H1 (cell line): ENCODE data around the gene LVRN. TPM values are rescaled to one million over a fixed set of nuclear protein-coding genes. Genes with fewer than 3 reads are reported as not detected.
A peak's percentile ranks its signal among the peaks of the same experiment; 100 is the strongest.
"Not testable (repeated sequence)": the region's sequence is repeated elsewhere in the genome, so short reads cannot be mapped to it uniquely, and the experiment has no call there.

Experiments
- CTCF ChIA-PET: fragments of 300-600 bp; sonication (Branson Sonifier 250); formaldehyde crosslinking; loops from one replicate; lab custom pipeline; 2021; ENCODE audit not compliant: partially characterized antibody; lab: Charles Lee
- POLR2A ChIA-PET: fragments of 300-600 bp; sonication (Branson Sonifier 250); formaldehyde crosslinking; loops from one replicate; lab custom pipeline; 2021; ENCODE audit warnings: inconsistent platforms; ENCODE audit not compliant: partially characterized antibody; lab: Charles Lee
- DNase-seq, 2 experiments: peaks; one replicate each; pipeline versions ENCODE4 v3.0.0 to v3.0.0-alpha.2; 2010 to 2022; ENCODE audit warnings: low spot score in 2 of 2, low read depth in 1 of 2, mixed read lengths in 1 of 2
- FAIRE-seq: peaks from 2 replicates; lab custom pipeline; 2011; peaks lifted over from hg19 to GRCh38; lab: Jason Lieb, UNC
- H2AFZ ChIP-seq: 2 replicates; pipeline ENCODE4 v1.8.1; 2012; ENCODE audit warnings: low read length, inconsistent platforms
- H2AK5ac ChIP-seq: 2 replicates; pipeline ENCODE4 v1.6.1; 2013; ENCODE audit warnings: low read depth, low read length
- H2BK120ac ChIP-seq: replicated peaks from 2 replicates; pipeline ENCODE3; 2013; ENCODE audit warnings: low read depth, low read length, inconsistent platforms
- H2BK12ac ChIP-seq: 2 replicates; pipeline ENCODE4 v1.6.1; 2013; ENCODE audit warnings: low read depth, low read length
- H2BK15ac ChIP-seq: 2 replicates; pipeline ENCODE4 v1.6.1; 2013; ENCODE audit warnings: low read length
- H2BK20ac ChIP-seq: 2 replicates; pipeline ENCODE4 v1.6.1; 2013; ENCODE audit warnings: low read length
- H2BK5ac ChIP-seq: 2 replicates; pipeline ENCODE4 v1.6.1; 2013; ENCODE audit warnings: low read depth, low read length
- H3K14ac ChIP-seq: 2 replicates; pipeline ENCODE4 v1.6.1; 2013; ENCODE audit warnings: inconsistent platforms; ENCODE audit not compliant: insufficient read length
- H3K18ac ChIP-seq: 2 replicates; pipeline ENCODE4 v1.6.1; 2013; ENCODE audit warnings: low read length; ENCODE audit errors: extremely low read depth
- H3K23ac ChIP-seq: 2 replicates; pipeline ENCODE4 v1.6.1; 2013; ENCODE audit warnings: inconsistent platforms; ENCODE audit not compliant: insufficient read length
- H3K23me2 ChIP-seq: 2 replicates; pipeline ENCODE4 v1.6.1; 2013; ENCODE audit warnings: low read depth, low read length
- H3K27ac ChIP-seq: 2 replicates; pipeline ENCODE4 v1.6.1; 2011; ENCODE audit warnings: low read depth, low read length, inconsistent platforms
- H3K27me3 ChIP-seq, 4 experiments: replicated peaks in 1 of 4; 1 replicate in 1 of 4; 2 replicates in 3 of 4; pipeline versions ENCODE4 v1.6.1 to v1.8.1; 2011 to 2013; ENCODE audit warnings: low read length in 3 of 4, mild to moderate bottlenecking in 3 of 4, inconsistent platforms in 2 of 4, mixed read lengths in 2 of 4, moderate library complexity in 1 of 4; ENCODE audit not compliant: control insufficient read depth in 3 of 4, insufficient read depth in 3 of 4; ENCODE audit errors: extremely low read depth in 1 of 4
- H3K36me3 ChIP-seq, 4 experiments: 2 replicates each; pipeline versions ENCODE4 v1.6.1 to v1.8.1; 2011 to 2013; ENCODE audit warnings: mild to moderate bottlenecking in 4 of 4, low read length in 3 of 4, moderate library complexity in 2 of 4, control low read depth in 1 of 4, inconsistent platforms in 1 of 4; ENCODE audit not compliant: insufficient read depth in 4 of 4, control insufficient read depth in 2 of 4
- H3K4ac ChIP-seq: replicated peaks from 2 replicates; pipeline ENCODE3; 2013; ENCODE audit warnings: low read length, low read depth, mixed read lengths, inconsistent platforms; ENCODE audit not compliant: insufficient read length
- H3K4me1 ChIP-seq, 4 experiments: replicated peaks in 1 of 4; 1 replicate in 1 of 4; 2 replicates in 3 of 4; pipeline versions ENCODE4 v1.6.1 to v1.8.1; 2011 to 2013; ENCODE audit warnings: low read length in 3 of 4, inconsistent platforms in 2 of 4, mixed read lengths in 1 of 4; ENCODE audit not compliant: insufficient read depth in 4 of 4, control insufficient read depth in 3 of 4
- H3K4me2 ChIP-seq, 2 experiments: 2 replicates each; pipeline versions ENCODE4 v1.6.1 to v1.8.1; 2011 to 2013; ENCODE audit warnings: low read depth in 2 of 2, low read length in 2 of 2, control low read depth in 1 of 2, inconsistent platforms in 1 of 2, mild to moderate bottlenecking in 1 of 2; ENCODE audit not compliant: insufficient read depth in 1 of 2
- H3K4me3 ChIP-seq, 4 experiments: fragments of 200-600, 300-600 bp in 1 of 4; sonication (generic), shearing (Covaris generic), sonication (Bioruptor Twin) in 1 of 4; 2 replicates each; pipeline versions ENCODE4 v1.5.1 to v1.8.1; 2011 to 2016; ENCODE audit warnings: low read length in 4 of 4, low read depth in 3 of 4, control low read depth in 2 of 4, inconsistent platforms in 2 of 4, mild to moderate bottlenecking in 2 of 4, mixed read lengths in 1 of 4, moderate library complexity in 1 of 4; ENCODE audit not compliant: insufficient read depth in 2 of 4; ENCODE audit errors: extremely low read depth in 1 of 4
- H3K56ac ChIP-seq: replicated peaks from 2 replicates; pipeline ENCODE3; 2013; ENCODE audit warnings: low read depth, mild to moderate bottlenecking, mixed read lengths, low read length, inconsistent platforms; ENCODE audit not compliant: insufficient read length
- H3K79me1 ChIP-seq: 2 replicates; pipeline ENCODE4 v1.6.1; 2013; ENCODE audit warnings: low read depth, low read length, control low read depth
- H3K79me2 ChIP-seq, 2 experiments: 2 replicates each; pipeline versions ENCODE4 v1.6.1 to v1.8.1; 2012 to 2013; ENCODE audit warnings: low read length in 2 of 2, mild to moderate bottlenecking in 2 of 2, inconsistent platforms in 1 of 2; ENCODE audit not compliant: insufficient read depth in 2 of 2, control insufficient read depth in 1 of 2
- H3K9ac ChIP-seq, 4 experiments: replicated peaks in 1 of 4; 1 replicate in 1 of 4; 2 replicates in 3 of 4; pipeline versions ENCODE4 v1.6.1 to v1.8.1; 2011 to 2013; ENCODE audit warnings: low read depth in 3 of 4, low read length in 3 of 4, control low read depth in 2 of 4, mild to moderate bottlenecking in 2 of 4, moderate library complexity in 2 of 4, inconsistent platforms in 1 of 4; ENCODE audit errors: extremely low read depth in 1 of 4
- H3K9me3 ChIP-seq, 2 experiments: 2 replicates each; pipeline versions ENCODE4 v1.6.1 to v1.8.1; 2012 to 2013; ENCODE audit warnings: mild to moderate bottlenecking in 2 of 2, moderate library complexity in 2 of 2, control low read depth in 1 of 2, inconsistent platforms in 1 of 2, low read depth in 1 of 2, low read length in 1 of 2, mixed read lengths in 1 of 2; ENCODE audit not compliant: insufficient read depth in 2 of 2
- H4K20me1 ChIP-seq, 2 experiments: replicated peaks in 1 of 2; 2 replicates each; pipeline versions ENCODE3 to v1.8.1; 2011 to 2013; ENCODE audit warnings: inconsistent platforms in 2 of 2, low read length in 2 of 2, mild to moderate bottlenecking in 1 of 2; ENCODE audit not compliant: insufficient read depth in 2 of 2, control insufficient read depth in 1 of 2
- H4K5ac ChIP-seq: 2 replicates; pipeline ENCODE4 v1.6.1; 2013; ENCODE audit warnings: low read length, low read depth, mixed read lengths, inconsistent platforms; ENCODE audit not compliant: insufficient read length
- H4K8ac ChIP-seq: 2 replicates; pipeline ENCODE4 v1.8.0; 2013; ENCODE audit warnings: mild to moderate bottlenecking, moderate library complexity, low read length, inconsistent platforms; ENCODE audit not compliant: insufficient read depth; ENCODE audit errors: extremely low read depth
- H4K91ac ChIP-seq: replicated peaks from 2 replicates; pipeline ENCODE3; 2013; ENCODE audit warnings: low read length, mixed read lengths, inconsistent platforms; ENCODE audit not compliant: insufficient read length
- CEBPB ChIP-seq: IDR thresholded peaks from 2 replicates; pipeline ENCODE4 v1.6.1; 2012; ENCODE audit warnings: low read depth, low read length
- WGBS, 2 experiments: shearing (Covaris generic) in 1 of 2; methylation state at CpG; one replicate each; pipeline versions ENCODE4 v1.1.6 to v1.1.7; 2013 to 2015; ENCODE audit warnings: low lambda C conversion rate in 2 of 2, mixed read lengths in 2 of 2, inconsistent platforms in 1 of 2, low coverage in 1 of 2, missing lambda C conversion rate in 1 of 2; ENCODE audit not compliant: insufficient replicate concordance in 2 of 2, insufficient coverage in 1 of 2, insufficient read length in 1 of 2; ENCODE audit errors: extremely low coverage in 1 of 2, missing lambda C conversion rate in 1 of 2; 5-methylcytosine and 5-hydroxymethylcytosine counted together
- polyA plus RNA-seq, 7 experiments: library from polyadenylated mRNA; depleted of rRNA in 3 of 7; stranded (reverse) in 5 of 7; unstranded in 2 of 7; fragments of >200 nt in 5 of 7; fragments of 200-250 nt in 2 of 7; gene quantifications; 1 replicate in 5 of 7; 2 replicates in 1 of 7; 4 replicates in 1 of 7; pipeline versions ENCODE4 v1.2.1 to v1.2.3, GENCODE V29; 2011 to 2013; ENCODE audit warnings: missing spikeins in 2 of 7, mixed read lengths in 2 of 7
- total RNA-seq: library from RNA; stranded (reverse); fragmentation: NEBNext Ultra II Directional; extraction: Animal tissue kit (Norgen Biotek cat#: 25700); gene quantifications from 2 replicates; pipeline ENCODE4 v1.2.1, GENCODE V29; 2021

The LVRN gene
- total and polyA plus RNA-seq, 2 of the 8 experiments (the other 6 are each of a cell fraction or from before 2014, with no cell fraction given), result 0.08 to 0.09 TPM

GRCh38 chr5:115913623-115914400, 48.5 kb upstream of the LVRN start:
- POLR2A ChIA-PET, H3K27me3 ChIP-seq, H2AK5ac ChIP-seq, H3K4me1 ChIP-seq, H3K23ac ChIP-seq, H4K20me1 ChIP-seq, H2BK12ac ChIP-seq, H3K27ac ChIP-seq, H3K4me3 ChIP-seq, H2BK15ac ChIP-seq, H3K14ac ChIP-seq, H3K36me3 ChIP-seq, H3K56ac ChIP-seq, H3K18ac ChIP-seq, H4K91ac ChIP-seq, H3K4me2 ChIP-seq, H2BK20ac ChIP-seq, H2BK120ac ChIP-seq, H2BK5ac ChIP-seq, H3K79me2 ChIP-seq, H3K9me3 ChIP-seq, H2AFZ ChIP-seq, DNase-seq, H3K9ac ChIP-seq, H4K5ac ChIP-seq, H3K23me2 ChIP-seq, H4K8ac ChIP-seq, H3K4ac ChIP-seq, H3K79me1 ChIP-seq: not testable (repeated sequence)
- 92% methylated on average over 5 of the region's 5 CpGs; no CpG with 5 or more reads in 1 of the 2 experiments for WGBS, 2 experiments
- peak; percentile 97 for FAIRE-seq
- peak; percentile 90 for TF ChIP-seq CEBPB
- CTCF ChIA-PET, result interaction anchor here (0.6 kb wide), 1 partner anchor 1889 kb away, joined by 4 read pairs; no protein-coding TSS in a partner anchor
